IPS-18c (cell line): ENCODE results near the gene WIZ.

Experiments used
- H3K4me3 ChIP-seq: 2 replicates; pipeline ENCODE4 v1.7.0; 2013; ENCODE audit warnings: low read depth, mild to moderate bottlenecking, low read length, moderate library complexity; ENCODE audit not compliant: insufficient read depth
- H3K9me3 ChIP-seq: one replicate; pipeline ENCODE4 v1.6.1; 2013; ENCODE audit warnings: mild to moderate bottlenecking, low read length, moderate library complexity; ENCODE audit not compliant: control insufficient read depth, insufficient read depth

Gene WIZ

DNA sequence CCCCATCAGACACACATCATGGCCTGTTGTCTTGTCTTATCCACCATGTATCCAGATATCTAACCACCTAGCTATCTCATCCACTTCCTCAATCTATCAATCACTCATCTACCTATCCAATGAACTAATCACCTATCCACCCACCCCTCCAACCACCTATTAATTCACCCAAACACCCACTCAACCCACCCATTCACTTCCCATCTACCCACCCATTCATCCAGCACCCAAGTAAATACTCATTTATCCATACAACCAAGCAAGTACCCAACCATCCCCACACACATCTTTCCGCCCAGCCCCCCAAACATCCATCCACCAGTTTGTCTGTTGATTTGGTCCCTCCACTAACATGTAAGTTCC is 753 bp upstream of the WIZ start:
- H3K4me3 ChIP-seq = no peak overlapping the region
- H3K9me3 ChIP-seq = peaks cover 2% of the 10 kb centered on the region

DNA sequence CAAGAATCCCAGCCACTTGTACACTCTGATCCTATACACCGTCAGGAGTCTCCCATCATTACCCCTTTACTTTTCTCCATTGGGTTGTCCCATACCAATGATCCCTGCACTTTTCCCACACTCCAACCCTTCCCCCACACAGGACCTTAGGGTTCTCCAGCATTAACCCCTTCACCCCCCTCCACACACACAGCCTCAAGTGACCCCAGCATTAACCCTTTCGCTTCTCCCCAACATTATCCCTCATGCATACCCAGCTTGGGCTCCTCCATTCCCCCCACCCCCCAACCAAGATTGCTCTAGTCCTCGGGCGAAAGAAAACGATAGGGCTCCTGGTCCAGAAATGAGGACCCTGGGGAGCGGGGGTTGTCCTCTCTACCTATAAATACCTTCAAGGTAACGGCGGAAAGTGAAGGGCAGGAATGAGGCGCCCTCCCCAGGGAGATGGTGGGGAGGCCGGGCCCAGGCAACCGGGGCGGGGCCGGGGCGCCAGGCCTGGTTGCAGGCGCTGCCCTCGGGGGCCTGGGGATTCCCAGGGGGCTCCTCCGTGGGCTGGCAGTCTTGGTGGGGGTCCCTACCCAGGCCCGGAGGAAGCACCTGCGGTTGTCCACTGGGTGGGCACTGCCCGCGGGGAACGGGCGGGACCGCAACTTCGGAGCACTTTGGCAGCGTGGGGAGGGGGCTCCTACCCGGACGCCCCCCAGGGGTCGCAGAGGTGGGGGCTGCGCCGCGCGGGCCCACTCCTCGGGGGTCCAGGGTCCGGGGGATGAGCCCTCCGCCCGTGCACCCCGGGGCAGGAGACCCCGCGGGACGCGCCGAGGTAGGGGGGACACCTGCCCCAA is 757 bp downstream of the WIZ start:
- peaks cover 2% of the 10 kb centered on the region for H3K9me3 ChIP-seq
- H3K4me3 ChIP-seq = peak overlapping the region; percentile 72

DNA sequence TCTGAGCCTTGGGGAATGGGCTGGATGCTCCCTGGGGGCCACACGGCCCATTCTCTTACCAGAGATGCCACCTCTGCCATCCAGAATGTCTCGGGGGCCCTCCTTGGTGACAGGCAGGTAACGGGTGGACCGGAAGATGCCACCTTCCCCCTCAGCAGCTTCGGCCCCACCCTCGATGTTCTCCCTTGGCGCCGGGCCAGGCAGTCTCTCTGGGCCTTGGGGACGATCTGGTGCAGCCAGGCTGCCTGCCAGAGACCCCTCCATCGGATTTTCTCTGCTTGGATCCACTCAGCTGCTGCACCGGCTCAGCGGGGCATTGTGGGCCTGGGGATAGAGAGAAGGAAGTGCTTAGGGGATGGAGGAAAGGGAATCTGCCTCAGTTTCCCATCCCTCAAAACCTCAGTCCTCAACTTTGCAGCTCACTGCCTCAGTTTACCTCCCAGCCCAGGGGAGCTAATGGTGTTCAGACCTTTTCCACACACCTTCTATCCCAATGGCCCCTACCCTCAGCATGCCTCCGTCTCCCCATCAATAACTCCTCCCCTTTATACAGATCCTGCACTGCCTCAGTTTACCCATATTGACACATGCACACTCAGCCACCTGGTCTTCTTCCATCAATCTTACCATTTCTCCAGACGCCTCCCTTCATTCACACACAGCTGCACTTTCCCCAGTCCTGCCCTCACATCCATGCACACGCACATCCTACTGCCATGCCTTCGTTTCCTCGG is 1.5 kb downstream of the WIZ start:
- H3K9me3 ChIP-seq = peaks cover 2% of the 10 kb centered on the region

DNA sequence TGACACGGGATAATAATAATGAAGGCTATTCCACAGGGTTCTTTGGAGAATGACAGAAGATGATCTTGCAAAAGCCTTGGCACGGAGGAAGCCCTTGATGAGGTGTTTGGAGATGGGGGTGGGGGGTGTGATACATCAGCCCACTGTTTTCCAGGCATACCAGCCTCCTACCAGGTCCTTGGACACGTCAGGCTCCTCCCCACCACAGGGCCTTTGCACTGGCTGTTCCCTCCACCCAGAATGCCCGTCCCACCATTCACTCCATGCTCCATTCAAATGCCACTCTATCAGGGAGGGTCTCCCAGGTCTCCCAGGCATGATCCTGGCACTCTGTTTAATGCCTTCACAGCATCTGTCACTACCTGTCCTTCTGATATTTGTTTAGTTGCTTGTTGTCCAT is 2.7 kb downstream of the WIZ start:
- no peak overlapping the region for H3K4me3 ChIP-seq
- peaks cover 2% of the 10 kb centered on the region for H3K9me3 ChIP-seq

More for the DNA sequence above, 1.5 kb downstream of the WIZ start:
- H3K4me3 ChIP-seq = 0 out of 2 replicates have a peak overlapping the region, but pooled peaks have one; percentile 72

DNA sequence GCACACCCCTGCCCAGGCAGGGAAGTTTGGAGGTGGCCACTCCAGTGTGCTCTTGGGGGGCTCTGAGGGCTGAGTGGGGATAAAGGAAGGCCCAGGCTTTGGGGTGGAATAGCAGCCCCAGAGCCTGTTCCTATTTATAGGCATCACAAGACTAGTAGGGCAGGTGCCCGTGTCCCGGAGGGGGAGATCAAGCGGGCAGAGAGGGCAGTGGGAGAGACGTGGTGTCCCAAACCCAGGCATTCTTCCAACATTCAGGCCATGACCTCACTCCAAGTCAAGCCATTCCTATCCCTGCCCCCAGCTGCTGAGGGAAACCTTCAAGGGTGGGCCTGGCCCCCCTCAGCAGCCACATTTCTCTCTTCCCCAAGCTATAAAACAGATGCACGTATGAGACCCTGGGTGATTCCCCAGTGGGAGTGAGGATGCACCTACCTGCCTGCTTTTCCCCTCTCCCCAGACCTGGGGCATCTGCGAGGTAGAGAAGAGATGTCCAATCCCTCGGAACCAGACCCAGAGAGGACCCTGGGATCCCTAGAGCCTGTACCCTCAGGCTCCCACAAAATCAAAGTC is 3.9 kb downstream of the WIZ start:
- Histone ChIP-seq H3K9me3 (no peaks in the 10 kb centered on the region), H3K4me3 (no peak overlapping the region)

DNA sequence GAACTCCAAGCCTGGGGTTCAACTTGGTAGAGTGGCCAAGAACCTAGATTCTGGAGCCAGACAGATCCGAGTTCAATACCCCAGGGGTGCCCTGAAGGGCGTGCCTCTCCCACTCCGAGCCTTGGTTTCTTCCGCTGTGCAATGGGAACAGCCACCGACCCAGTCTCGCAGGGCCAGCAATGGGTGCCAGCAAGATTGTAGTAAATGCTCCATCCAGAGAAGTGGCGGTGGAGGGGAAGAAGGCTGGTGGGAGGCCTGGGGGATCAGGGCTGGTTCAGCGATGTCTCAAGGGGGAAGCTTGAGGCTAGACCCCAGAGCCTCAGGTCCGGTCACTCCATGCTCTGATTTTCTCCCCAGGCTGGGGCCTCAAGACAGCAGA is 4.5 kb downstream of the WIZ start:
- Histone ChIP-seq H3K9me3 (no peaks in the 10 kb centered on the region), H3K4me3 (no peak overlapping the region)

DNA sequence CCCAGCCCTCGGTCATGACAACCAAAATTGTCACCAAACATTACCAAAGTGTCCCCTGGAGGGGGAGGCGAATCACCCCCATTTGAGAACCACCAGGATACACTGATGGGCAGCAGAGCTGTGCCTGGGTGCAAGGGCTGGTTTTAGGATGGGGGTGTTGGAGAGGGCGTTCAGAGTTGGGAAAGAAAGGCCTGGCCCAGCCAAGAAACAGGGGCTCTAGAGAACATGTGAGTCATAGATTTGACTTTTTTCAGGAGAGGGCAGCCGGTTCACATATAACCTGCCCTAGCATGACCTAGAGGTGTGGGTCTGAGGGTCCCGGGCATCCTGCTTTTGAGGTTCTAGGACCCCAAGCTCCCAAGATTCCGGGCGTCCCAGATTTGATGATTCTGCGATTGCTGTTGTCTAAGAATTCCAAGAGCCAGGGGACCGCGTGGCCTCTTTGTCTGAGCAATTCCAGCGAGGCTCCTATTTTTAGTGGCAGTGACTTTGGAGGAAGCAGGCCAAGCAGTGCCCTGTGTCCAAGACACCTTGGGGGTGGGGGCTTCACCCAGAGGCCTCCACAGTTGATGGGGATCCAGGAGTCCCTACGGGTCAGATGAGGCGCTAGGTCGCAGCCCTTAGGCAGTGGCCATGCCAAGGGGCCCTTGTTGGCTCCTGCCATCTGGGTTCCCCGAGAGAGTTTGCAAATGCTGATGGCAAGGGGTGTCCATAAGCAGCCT is 5.1 kb downstream of the WIZ start:
- H3K9me3 ChIP-seq = no peaks in the 10 kb centered on the region
- no peak overlapping the region for H3K4me3 ChIP-seq

DNA sequence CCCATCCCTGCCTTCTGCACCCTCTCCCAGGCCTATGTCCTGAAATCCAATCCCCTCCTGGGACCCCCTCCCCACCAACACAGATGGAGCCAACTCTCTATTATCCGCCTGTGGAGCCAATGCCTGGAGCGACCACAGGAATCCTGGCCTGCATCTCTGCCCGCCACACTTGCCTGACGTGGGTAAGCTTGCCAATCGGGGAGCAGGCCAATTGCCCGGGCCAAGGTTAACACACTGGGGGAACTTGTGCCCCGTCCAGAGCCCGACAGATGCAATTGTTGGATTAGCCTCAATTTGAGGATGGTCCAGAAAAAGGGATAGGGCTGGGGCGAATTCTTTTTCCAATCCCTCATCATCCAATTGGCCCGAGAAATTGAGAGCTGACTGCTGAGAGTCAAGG is 5.9 kb downstream of the WIZ start:
- H3K9me3 ChIP-seq = no peaks in the 10 kb centered on the region
- H3K4me3 ChIP-seq = no peak overlapping the region

DNA sequence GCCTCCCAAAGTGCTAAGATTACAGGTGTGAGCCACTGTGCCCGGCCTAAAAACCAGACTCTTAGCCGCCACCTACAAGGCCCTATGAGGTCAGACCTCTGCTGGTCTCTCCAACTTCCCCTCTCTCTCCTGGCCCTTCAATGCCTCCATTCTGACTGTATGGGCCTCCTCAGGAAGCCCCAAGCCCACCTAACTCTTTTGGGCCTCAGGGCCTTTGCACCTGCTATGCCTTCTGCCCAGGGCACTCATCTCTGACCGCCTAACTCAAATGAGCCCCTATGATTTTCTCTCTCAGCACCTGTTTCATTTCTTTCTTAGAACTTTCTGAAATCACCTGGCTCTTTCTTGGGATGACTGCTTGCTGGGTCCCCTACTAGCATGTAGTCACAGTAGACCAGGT is 6.4 kb downstream of the WIZ start:
- no peaks in the 10 kb centered on the region for H3K9me3 ChIP-seq
- no peak overlapping the region for H3K4me3 ChIP-seq

DNA sequence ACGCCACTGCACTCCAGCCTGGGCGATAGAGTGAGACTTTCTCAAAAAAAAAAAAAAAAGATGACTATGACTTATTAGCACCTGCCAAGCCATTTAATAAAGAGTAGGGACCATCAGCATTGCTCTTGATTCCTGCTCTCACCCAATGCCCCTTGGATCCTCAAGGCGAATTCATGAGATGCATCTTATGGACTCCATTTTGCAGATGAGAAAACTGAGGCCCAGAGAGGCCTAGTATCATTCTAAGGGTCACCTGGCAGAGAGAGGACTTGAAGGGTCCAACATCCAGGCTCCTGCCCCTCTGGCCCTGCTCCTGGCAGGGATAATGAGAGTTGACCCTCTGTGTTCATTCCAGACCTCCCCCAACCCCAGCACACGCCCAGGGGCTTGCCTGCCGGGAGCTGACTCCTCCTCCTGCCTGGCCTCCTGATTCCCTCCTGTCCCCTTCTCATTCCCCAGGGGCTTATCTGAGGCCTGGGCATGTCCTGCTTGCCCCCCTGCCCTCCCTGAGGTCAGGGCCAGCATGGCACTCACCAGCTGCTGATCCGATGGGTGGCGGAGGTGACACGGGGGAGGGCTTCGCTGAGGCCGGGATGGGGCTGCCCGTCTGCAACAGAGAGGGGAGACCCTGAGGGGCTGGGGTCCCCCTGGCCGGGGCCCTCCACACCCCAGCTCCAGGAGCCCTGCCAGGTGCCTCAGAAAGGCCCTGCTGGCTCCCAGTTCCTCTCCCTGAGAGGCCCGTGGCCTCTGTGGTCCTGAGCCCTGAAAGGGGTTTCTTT is 7.4 kb downstream of the WIZ start:
- no peak overlapping the region for H3K4me3 ChIP-seq
- H3K9me3 ChIP-seq = no peaks in the 10 kb centered on the region

DNA sequence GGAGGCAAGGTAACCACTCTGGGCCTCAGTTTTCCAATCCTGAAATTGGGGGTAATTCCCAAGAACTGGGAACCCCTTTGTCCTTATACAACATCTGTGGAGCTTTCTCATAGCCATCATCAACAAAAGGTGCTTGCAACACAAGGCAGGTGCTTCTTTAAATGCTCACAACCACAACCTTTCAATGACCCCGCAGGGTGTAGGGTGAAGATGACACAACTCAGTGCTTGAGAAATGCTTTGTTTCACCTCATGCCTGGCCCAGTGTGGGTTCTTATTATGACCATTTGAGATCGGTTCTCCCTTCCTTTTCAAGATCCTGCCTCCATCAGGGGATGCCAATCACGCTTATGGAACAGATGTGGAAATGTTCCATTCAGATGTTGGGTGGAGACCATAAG is 8.4 kb downstream of the WIZ start:
- Histone ChIP-seq H3K4me3 (no peak overlapping the region), H3K9me3 (no peaks in the 10 kb centered on the region)

DNA sequence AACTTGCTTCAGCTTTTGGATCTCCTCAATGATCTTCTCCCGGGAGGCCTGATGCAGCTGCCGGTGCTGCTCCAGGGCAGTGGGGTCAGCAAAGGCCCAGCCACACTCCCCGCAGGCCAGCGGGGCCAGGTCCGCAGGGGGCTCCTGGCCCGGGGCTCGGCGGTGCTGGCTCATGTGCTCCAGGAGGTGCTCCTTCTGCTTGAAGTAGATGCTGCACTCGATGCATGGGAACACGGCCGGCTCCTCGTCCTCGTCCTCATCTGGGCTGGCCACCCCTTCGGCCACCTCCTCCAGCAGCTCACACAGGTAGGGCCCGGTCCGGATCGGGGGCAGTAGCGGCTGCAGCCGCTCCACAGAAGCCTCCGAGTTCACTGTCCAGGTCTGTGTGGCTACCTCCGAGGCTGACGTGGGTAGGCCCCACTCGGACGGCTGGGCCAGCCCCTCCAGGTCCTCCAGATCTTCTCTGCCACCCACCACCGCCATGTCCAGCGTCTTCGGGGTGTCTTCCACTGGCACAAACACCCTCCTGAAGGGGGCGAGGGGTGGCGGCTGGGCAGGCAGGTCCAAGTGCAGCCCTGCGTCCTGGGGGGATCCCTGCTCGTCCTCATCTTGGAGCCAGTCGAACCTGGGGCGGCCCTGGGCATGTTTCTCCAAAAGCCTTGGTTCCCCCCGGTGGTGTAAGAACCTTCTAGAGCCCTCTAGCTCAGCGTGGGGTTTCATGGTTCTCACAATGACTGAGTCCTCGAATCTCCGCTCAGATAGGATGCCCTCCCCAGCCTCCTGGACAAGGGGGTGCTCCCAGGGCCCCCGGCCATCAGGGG is 9.7 kb downstream of the WIZ start:
- H3K9me3 ChIP-seq = no peaks in the 10 kb centered on the region
- no peak overlapping the region for H3K4me3 ChIP-seq

DNA sequence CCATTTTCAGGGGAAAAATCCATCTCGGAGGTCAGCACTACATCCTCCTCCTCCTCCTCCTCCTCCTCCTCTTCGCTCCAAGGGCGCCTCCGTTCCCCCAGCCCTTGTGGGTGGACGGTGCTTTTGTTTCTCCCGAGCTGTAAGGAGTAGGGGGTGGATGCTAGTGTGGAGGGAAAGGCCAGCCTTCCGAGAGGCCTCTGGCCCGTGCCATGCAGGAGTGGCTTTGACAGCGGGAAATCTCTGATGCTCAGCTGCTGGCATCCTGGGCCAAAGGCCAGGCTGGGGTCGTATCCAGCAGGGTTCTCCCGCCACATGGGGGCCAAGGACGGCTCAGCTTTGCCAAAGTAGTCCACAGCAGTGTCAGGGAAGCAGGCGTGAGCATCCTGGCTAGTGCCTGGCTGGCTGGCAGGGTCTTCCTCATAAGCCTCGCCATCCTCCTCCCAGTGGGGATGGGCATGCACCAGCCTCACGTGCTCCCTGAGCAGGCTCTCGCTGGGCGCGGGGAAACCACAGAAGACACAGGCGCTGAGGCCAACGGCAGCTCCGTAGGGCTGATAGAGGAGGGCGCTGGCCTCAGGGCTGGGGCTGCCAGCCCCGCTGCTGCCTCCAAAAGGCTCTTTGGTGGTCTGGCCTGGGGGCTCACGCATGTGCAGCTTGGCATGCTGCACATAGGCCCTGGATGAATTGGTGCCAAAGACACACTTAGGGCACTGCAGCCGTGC is 10.5 kb downstream of the WIZ start:
- H3K9me3 ChIP-seq = no peaks in the 10 kb centered on the region
- no peak overlapping the region for H3K4me3 ChIP-seq

DNA sequence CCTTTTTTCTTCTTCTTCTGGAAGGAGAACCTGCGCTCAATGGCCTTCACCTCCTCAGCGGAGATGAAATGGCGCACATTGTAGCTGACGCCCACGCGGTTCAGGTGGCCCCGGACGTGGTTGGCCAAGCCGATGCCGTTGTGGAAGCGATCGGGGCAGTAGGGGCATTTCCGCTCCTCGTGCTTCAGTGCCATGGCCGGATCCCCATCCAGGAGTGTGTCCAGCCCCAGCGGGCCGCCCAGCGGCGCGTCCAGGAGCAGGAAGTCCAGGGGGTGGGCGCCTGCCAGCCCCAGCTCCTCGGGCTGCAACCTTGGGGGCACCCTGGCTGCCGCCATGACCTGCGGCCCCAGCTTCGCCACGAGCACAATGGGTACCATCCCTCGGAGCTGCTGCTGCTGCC is 11.2 kb downstream of the WIZ start:
- Histone ChIP-seq H3K4me3 (no peak overlapping the region), H3K9me3 (no peaks in the 10 kb centered on the region)

DNA sequence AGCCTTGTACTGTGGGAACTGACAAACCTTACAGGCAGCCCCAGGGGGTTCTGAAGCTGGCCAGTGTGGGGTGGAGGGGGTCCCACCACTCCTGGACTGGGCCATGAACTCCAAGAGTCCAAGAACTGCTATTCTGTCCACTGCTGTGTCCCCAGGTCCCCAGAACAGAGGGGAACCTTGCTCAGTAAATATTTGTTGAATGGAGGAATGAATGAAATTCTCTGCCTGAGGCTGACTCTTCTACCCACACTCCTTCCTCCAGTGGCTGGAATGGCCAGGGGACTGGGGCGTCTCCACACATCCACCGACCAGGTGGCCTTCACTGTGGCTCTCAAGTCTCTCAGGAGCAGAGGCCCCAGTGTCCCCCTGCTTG is 11.6 kb downstream of the WIZ start:
- no peaks in the 10 kb centered on the region for H3K9me3 ChIP-seq
- H3K4me3 ChIP-seq = no peak overlapping the region
